CD8-positive, alpha-beta memory T cell (primary cell): ENCODE results near the gene STOX1. TPM values are rescaled to one million over a fixed set of nuclear protein-coding genes. Genes with fewer than 3 reads are reported as not detected.
"Not testable (repeated sequence)": the region's sequence is repeated elsewhere in the genome, so short reads cannot be mapped to it uniquely, and the experiment has no call there.

Experiments
- CTCF ChIA-PET: fragments of 350-600 bp; sonication (Branson Sonifier 250); formaldehyde crosslinking; loops from one replicate; lab custom pipeline; 2021; ENCODE audit warnings: antibody characterized with exemption; lab: Charles Lee
- POLR2A ChIA-PET: fragments of 350-600 bp; sonication (Branson Sonifier 250); formaldehyde crosslinking; loops from one replicate; lab custom pipeline; 2021; ENCODE audit warnings: antibody characterized with exemption; lab: Charles Lee
- DNase-seq, 5 donors: peaks; one replicate each; pipeline versions ENCODE4 v3.0.0 to v3.0.0-alpha.2; 2020 to 2022; ENCODE audit warnings: mixed read lengths in 1 of 5
- H3K27ac ChIP-seq: one replicate; pipeline ENCODE4 v1.7.0; 2013; ENCODE audit warnings: low read depth, mild to moderate bottlenecking, low read length, moderate library complexity
- H3K27me3 ChIP-seq: 2 replicates; pipeline ENCODE4 v1.7.0; 2013; ENCODE audit warnings: low read length, mild to moderate bottlenecking; ENCODE audit not compliant: insufficient read depth, poor library complexity, severe bottlenecking
- H3K36me3 ChIP-seq: 2 replicates; pipeline ENCODE4 v1.7.0; 2013; ENCODE audit warnings: mild to moderate bottlenecking, low read length, moderate library complexity; ENCODE audit not compliant: insufficient read depth
- H3K4me1 ChIP-seq: 2 replicates; pipeline ENCODE4 v1.7.0; 2013; ENCODE audit warnings: mild to moderate bottlenecking, low read length, moderate library complexity; ENCODE audit not compliant: insufficient read depth
- H3K4me3 ChIP-seq: 2 replicates; pipeline ENCODE4 v1.7.0; 2013; ENCODE audit warnings: mild to moderate bottlenecking, low read length
- H3K9me3 ChIP-seq: 2 replicates; pipeline ENCODE4 v1.7.0; 2013; ENCODE audit warnings: mild to moderate bottlenecking, low read length
- H3K27ac Mint-ChIP-seq, 8 donors: one replicate each; pipeline ENCODE4 v1.8.0; 2020 to 2021; ENCODE audit warnings: mixed read lengths in 8 of 8, mild to moderate bottlenecking in 6 of 8, inconsistent platforms in 3 of 8, moderate library complexity in 3 of 8
- H3K27me3 Mint-ChIP-seq, 2 donors: one replicate each; pipeline ENCODE4 v1.8.0; 2020 to 2021; ENCODE audit warnings: mixed read lengths in 2 of 2, mild to moderate bottlenecking in 1 of 2, moderate library complexity in 1 of 2
- H3K36me3 Mint-ChIP-seq, 3 donors: one replicate each; pipeline ENCODE4 v1.8.0; 2020 to 2021; ENCODE audit warnings: mixed read lengths in 3 of 3, inconsistent platforms in 1 of 3, mild to moderate bottlenecking in 1 of 3
- H3K4me1 Mint-ChIP-seq, 3 donors: one replicate each; pipeline ENCODE4 v1.8.0; 2020 to 2021; ENCODE audit warnings: mixed read lengths in 3 of 3, inconsistent platforms in 1 of 3, mild to moderate bottlenecking in 1 of 3
- H3K4me3 Mint-ChIP-seq, 7 donors: one replicate each; pipeline ENCODE4 v1.8.0; 2020 to 2021; ENCODE audit warnings: mixed read lengths in 7 of 7, mild to moderate bottlenecking in 6 of 7, moderate library complexity in 4 of 7, inconsistent platforms in 2 of 7
- H3K9me3 Mint-ChIP-seq, 5 donors: one replicate each; pipeline ENCODE4 v1.8.0; 2020 to 2022; ENCODE audit warnings: mixed read lengths in 5 of 5, mild to moderate bottlenecking in 3 of 5, moderate library complexity in 2 of 5, inconsistent platforms in 1 of 5
- polyA plus RNA-seq: library from polyadenylated mRNA; unstranded; fragments of 300-500 nt; fragmentation: Illumina TruSeq; gene quantifications from one replicate; pipeline ENCODE4 v1.2.3, GENCODE V29; 2021
- total RNA-seq, 2 experiments: library from RNA; stranded (reverse); gene quantifications; one replicate each; pipeline ENCODE4 v1.2.3, GENCODE V29; 2021

STOX1 gene
- total and polyA plus RNA-seq, 3 experiments from 2014 or later = 0.29 to 0.39 TPM; not detected in 1

DNA sequence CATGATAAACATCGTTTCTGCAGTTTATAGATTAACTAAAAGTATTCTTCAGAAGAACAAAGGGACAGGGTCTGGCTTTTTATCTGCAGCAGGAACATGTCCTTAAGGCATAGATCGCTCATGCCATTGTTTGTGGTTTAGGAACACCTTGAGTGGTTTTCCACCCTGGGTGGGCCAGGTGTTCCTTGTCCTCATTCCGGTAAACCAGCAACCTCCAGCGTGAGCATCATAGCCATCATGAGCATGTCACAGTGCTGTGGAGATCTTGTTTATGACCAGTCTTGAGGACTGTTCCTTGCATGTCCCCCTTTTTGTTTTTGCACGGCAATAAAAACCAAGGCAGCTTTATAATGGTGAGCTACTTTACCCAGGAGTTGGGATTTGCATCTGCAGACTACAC is 33.9 kb downstream of the STOX1 start:
- no peaks in the 10 kb centered on the region for H3K36me3 ChIP-seq
- Mint-ChIP-seq H3K4me3 (no peak overlapping the region), H3K36me3 (peaks cover 3 to 36% (median 6%) of the 10 kb centered on the region in 3 donors), H3K9me3 (peaks cover 17 to 36% (median 30%) of the 10 kb centered on the region in 5 donors), H3K27me3 (peaks cover 3 to 7% of the 10 kb centered on the region in 2 donors), H3K27ac (no peak overlapping the region), H3K4me1 (peaks cover 0 to 1% (median 0%) of the 10 kb centered on the region in 3 donors)
- H3K27me3 ChIP-seq = no peaks in the 10 kb centered on the region
- no peak for DNase-seq
- H3K4me1 ChIP-seq = no peaks in the 10 kb centered on the region
- ChIA-PET POLR2A (no interaction called here), CTCF (no interaction called here)
- H3K4me3 ChIP-seq = no peak overlapping the region
- peaks cover 11% of the 10 kb centered on the region for H3K9me3 ChIP-seq
- H3K27ac ChIP-seq = no peak overlapping the region

DNA sequence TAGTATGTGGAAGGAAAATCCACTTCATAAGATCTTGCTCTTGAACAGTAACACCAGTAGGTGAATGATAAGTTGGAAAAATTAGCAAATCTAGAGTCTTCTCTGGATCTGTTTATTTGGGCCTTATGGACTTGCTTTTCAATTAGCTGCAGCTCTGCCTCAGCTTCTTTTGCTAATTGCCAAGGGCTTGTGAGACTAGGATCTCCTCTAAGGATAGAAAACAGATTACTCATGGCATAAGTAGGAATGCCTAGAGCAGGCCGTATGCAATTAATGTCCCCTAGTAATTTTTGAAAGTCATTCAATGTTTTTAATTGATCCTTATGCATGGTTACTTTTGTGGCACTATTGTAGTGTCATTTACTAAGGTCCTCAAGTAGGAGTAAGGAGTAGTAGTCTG is 37.3 kb downstream of the STOX1 start:
- Mint-ChIP-seq H3K27ac (no peak overlapping the region), H3K36me3 (peaks cover 3 to 31% (median 6%) of the 10 kb centered on the region in 3 donors), H3K4me3 (no peak overlapping the region), H3K27me3 (peaks cover 0 to 3% of the 10 kb centered on the region in 2 donors), H3K4me1 (peaks cover 0 to 4% (median 0%) of the 10 kb centered on the region in 3 donors), H3K9me3 (peaks cover 13 to 29% (median 27%) of the 10 kb centered on the region in 5 donors)
- Histone ChIP-seq H3K4me1 (no peaks in the 10 kb centered on the region), H3K4me3 (no peak overlapping the region), H3K27me3 (no peaks in the 10 kb centered on the region), H3K27ac (no peak overlapping the region), H3K9me3 (peaks cover 11% of the 10 kb centered on the region), H3K36me3 (no peaks in the 10 kb centered on the region)
- no peak for DNase-seq
- ChIA-PET POLR2A (no interaction called here), CTCF (interaction anchor here (1.4 kb wide), 1 partner anchor 16 kb away, joined by 3 read pairs; no protein-coding TSS in a partner anchor)

DNA sequence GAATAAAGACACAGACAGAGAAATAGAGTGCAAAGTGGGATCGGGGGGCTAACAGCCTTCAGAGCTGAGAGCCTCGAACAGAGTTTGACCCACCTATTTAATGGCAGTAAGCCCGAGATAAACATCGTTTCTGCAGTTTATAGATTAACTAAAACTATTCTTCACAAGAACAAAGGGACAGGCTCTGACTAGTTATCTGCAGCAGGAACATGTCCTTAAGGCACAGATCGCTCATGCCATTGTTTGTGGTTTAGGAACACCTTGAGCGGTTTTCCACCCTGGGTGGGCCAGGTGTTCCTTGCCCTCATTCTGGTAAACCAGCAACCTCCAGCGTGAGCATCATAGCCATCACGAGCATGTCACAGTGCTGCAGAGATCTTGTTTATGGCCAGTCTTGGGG is 40.8 kb downstream of the STOX1 start:
- H3K4me3 Mint-ChIP-seq, H3K9me3 Mint-ChIP-seq, POLR2A ChIA-PET, H3K36me3 Mint-ChIP-seq, H3K4me3 ChIP-seq, H3K9me3 ChIP-seq, H3K36me3 ChIP-seq, H3K27me3 Mint-ChIP-seq, CTCF ChIA-PET, H3K4me1 ChIP-seq, H3K4me1 Mint-ChIP-seq, H3K27ac Mint-ChIP-seq, H3K27me3 ChIP-seq, DNase-seq, H3K27ac ChIP-seq: not testable (repeated sequence)

DNA sequence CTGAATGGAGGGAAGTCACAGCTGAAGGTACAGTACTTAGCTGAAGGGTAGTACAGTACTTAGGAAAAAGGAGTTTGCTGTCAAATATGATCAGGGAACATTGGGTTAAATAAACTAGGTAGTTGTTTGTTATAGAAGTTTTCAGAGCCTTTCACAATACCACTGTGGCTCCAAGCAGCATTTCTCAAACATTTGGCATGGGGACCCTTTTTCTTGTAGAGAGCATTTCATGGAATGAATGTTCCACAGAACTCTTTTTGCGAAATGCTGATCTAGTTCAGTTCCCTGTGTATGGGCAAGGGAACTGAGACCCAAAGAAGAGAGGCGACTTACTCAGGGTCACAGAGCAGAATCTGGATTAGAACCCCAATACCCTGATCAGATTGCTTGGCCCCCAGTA is 42.3 kb downstream of the STOX1 start:
- Histone ChIP-seq H3K27me3 (no peaks in the 10 kb centered on the region), H3K9me3 (no peaks in the 10 kb centered on the region), H3K4me1 (no peaks in the 10 kb centered on the region), H3K4me3 (no peak overlapping the region), H3K27ac (no peak overlapping the region), H3K36me3 (no peaks in the 10 kb centered on the region)
- Mint-ChIP-seq H3K27ac (no peak overlapping the region), H3K9me3 (no peaks in the 10 kb centered on the region), H3K36me3 (no peaks in the 10 kb centered on the region), H3K4me3 (no peak overlapping the region), H3K4me1 (peaks cover 0 to 6% (median 5%) of the 10 kb centered on the region in 3 donors), H3K27me3 (peaks cover 0 to 1% of the 10 kb centered on the region in 2 donors)
- no peak for DNase-seq
- CTCF ChIA-PET = no interaction called here
- POLR2A ChIA-PET = no interaction called here

DNA sequence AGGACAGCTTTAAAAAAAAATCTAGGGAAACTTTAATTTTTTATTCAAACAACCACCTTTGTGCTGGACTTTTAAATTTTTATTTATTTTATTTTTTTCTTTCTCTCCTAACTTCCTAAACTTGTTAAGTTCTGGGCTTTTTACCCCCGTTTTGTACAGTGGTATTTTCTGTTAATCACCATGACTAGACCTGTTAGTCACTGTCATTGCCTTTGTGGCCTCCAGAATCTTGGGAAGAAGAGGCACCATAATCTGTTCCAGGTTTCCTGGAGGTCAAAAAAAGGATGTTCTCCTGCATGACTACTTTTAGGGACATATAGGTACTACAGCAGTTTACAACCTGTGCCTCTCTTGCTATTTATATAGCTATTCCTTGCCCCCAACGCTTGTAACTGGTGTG is 42.7 kb downstream of the STOX1 start:
- POLR2A ChIA-PET = no interaction called here
- no peaks in the 10 kb centered on the region for H3K27me3 ChIP-seq
- H3K9me3 ChIP-seq = no peaks in the 10 kb centered on the region
- peaks cover 0 to 6% (median 5%) of the 10 kb centered on the region in 3 donors for H3K4me1 Mint-ChIP-seq
- no peaks in the 10 kb centered on the region for H3K9me3 Mint-ChIP-seq
- no peaks in the 10 kb centered on the region for H3K36me3 Mint-ChIP-seq
- peaks cover 0 to 1% of the 10 kb centered on the region in 2 donors for H3K27me3 Mint-ChIP-seq
- no peaks in the 10 kb centered on the region for H3K4me1 ChIP-seq
- H3K4me3 Mint-ChIP-seq = no peak overlapping the region
- H3K27ac Mint-ChIP-seq = no peak overlapping the region
- no peak for DNase-seq
- no peaks in the 10 kb centered on the region for H3K36me3 ChIP-seq
- H3K27ac ChIP-seq = no peak overlapping the region
- CTCF ChIA-PET = no interaction called here
- no peak overlapping the region for H3K4me3 ChIP-seq

DNA sequence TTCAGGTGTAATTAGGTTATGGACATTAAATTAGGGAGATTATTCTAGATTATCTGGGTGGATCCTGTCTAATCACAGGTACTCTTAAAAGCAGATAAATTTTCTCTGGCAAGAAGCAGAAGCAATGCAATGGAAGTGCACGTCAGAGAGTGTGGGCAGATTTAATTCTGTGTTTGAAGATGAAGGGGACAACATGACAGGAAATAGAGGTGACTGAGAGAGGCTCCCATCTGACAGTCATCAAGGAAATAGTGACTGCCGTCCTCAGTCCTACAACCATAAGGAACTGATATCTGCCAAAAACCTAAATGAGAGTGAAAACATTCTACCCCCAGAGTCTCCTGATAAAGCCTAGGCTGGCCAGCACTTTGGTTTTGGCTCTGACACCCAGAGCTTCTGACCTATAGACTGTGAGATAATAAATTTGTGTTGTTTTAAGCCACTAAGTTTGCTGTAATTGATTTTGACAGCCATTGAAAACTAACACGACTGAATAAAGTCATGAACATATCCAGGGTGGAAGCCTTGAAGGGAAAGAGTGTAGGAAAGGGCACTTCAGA is 43.3 kb downstream of the STOX1 start:
- no peaks in the 10 kb centered on the region for H3K4me1 ChIP-seq
- Mint-ChIP-seq H3K9me3 (no peaks in the 10 kb centered on the region), H3K27me3 (peaks cover 0 to 1% of the 10 kb centered on the region in 2 donors), H3K4me1 (peaks cover 0 to 6% (median 5%) of the 10 kb centered on the region in 3 donors), H3K36me3 (no peaks in the 10 kb centered on the region), H3K4me3 (no peak overlapping the region), H3K27ac (no peak overlapping the region)
- H3K36me3 ChIP-seq = no peaks in the 10 kb centered on the region
- ChIA-PET CTCF (no interaction called here), POLR2A (no interaction called here)
- peak in 1 of 5 donors; percentile 22 for DNase-seq
- no peak overlapping the region for H3K27ac ChIP-seq
- H3K4me3 ChIP-seq = no peak overlapping the region
- H3K27me3 ChIP-seq = no peaks in the 10 kb centered on the region
- H3K9me3 ChIP-seq = no peaks in the 10 kb centered on the region

DNA sequence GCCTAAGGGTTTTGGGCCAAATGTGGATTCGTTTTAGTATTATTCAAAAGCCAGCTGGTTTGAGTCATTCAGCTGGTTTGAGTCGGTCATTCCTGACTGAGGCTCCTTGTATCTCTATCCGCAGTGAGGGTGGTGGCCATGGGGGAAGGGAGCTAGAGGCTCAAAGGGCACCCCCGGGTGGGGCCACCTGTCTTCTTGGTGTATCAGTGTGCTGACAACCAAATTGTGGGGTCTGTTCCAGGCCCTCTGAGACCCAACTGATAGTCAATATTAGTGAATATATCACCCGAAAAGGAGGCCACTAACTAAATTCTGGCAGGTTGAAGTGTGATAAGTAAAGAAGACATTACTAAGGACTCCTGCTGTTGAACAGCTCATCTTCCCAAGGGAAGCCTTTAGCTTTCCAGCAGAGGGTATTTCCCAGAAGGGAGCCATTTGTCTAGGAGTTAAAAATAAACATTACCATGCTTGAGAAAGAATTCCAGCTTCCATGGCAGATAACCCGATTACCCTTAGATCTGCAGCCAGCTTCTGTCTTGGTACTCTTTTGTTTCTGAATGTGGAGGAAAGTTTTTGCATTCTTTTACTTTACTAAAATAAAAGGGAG is 43.9 kb downstream of the STOX1 start:
- H3K4me3 ChIP-seq = no peak overlapping the region
- ChIA-PET POLR2A (no interaction called here), CTCF (no interaction called here)
- no peaks in the 10 kb centered on the region for H3K36me3 ChIP-seq
- no peaks in the 10 kb centered on the region for H3K27me3 ChIP-seq
- no peak overlapping the region for H3K4me3 Mint-ChIP-seq
- H3K27me3 Mint-ChIP-seq = peaks cover 0 to 1% of the 10 kb centered on the region in 2 donors
- H3K27ac Mint-ChIP-seq = no peak overlapping the region
- H3K4me1 ChIP-seq = no peaks in the 10 kb centered on the region
- no peak overlapping the region for H3K27ac ChIP-seq
- no peaks in the 10 kb centered on the region for H3K36me3 Mint-ChIP-seq
- peaks cover 0 to 6% (median 5%) of the 10 kb centered on the region in 3 donors for H3K4me1 Mint-ChIP-seq
- no peaks in the 10 kb centered on the region for H3K9me3 ChIP-seq
- DNase-seq = no peak
- H3K9me3 Mint-ChIP-seq = no peaks in the 10 kb centered on the region

DNA sequence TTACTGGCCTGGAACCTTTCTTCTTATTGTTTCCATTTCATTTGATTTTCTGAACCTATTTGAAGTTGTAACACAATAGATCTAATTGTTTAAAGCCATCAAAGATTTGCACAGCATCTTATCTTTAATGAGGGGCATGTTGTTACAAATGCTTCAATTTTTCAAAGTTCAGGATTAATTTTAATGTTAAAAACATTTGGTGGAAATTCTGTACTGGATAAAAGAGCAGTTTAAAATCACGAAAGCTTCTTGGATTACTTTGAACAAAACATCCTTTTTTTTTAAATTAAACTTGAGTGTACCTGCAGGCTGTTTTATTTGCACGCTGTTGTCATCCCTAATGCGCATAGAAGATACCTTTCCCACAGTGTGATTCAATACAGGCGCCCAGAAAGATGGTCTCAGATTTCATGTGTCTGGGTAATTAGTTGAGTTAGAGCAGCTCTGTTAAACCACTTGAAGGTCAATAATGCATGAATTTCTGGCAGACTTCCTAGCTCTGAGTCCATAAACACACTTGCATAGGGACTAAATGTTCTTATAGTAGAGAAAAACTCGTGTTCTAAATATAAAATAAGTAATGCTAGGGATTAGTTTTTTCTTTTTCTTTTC is 44.5 kb downstream of the STOX1 start:
- ChIA-PET CTCF (no interaction called here), POLR2A (no interaction called here)
- Histone ChIP-seq H3K27me3 (no peaks in the 10 kb centered on the region), H3K4me1 (no peaks in the 10 kb centered on the region), H3K9me3 (no peaks in the 10 kb centered on the region), H3K27ac (no peak overlapping the region), H3K4me3 (no peak overlapping the region), H3K36me3 (no peaks in the 10 kb centered on the region)
- H3K27ac Mint-ChIP-seq = no peak overlapping the region
- H3K4me1 Mint-ChIP-seq = peaks cover 0 to 6% (median 2%) of the 10 kb centered on the region in 3 donors
- no peaks in the 10 kb centered on the region for H3K36me3 Mint-ChIP-seq
- no peak for DNase-seq
- no peaks in the 10 kb centered on the region for H3K9me3 Mint-ChIP-seq
- no peak overlapping the region for H3K4me3 Mint-ChIP-seq
- H3K27me3 Mint-ChIP-seq = peaks cover 0 to 1% of the 10 kb centered on the region in 2 donors
